ENCODE data around the gene PIP5K1C. TPM values are rescaled to one million over a fixed set of nuclear protein-coding genes. Genes with fewer than 3 reads are reported as not detected.
A peak's percentile ranks its signal among the peaks of the same experiment; 100 is the strongest.

PIP5K1C gene
- total and polyA plus RNA-seq, 8 donors = 20.2 to 42.2 (median 27.0) TPM

- H3K4me3 ChIP-seq = no peak overlapping the region
- H3K4me1 ChIP-seq = peaks cover 0 to 10% of the 10 kb centered on the region in 2 donors
- H3K27ac ChIP-seq = no peak overlapping the region
- DNase-seq (no peak), ATAC-seq (no peak)
- intact Hi-C loops (cut with DNase I) = no loop called here
- H3K36me3 ChIP-seq = peaks cover 0 to 16% of the 10 kb centered on the region in 2 donors
- TF ChIP-seq CTCF (IDR thresholded peaks at IDR 0.05) = no peak
- H3K9me3 ChIP-seq = peaks cover 0 to 9% of the 10 kb centered on the region in 2 donors
- H3K27me3 ChIP-seq = no peaks in the 10 kb centered on the region
These were observed 18.0 kb downstream of the PIP5K1C start for GRCh38 chr19:3682286-3682685.

- no peak overlapping the region for H3K4me3 ChIP-seq
- no peak for ATAC-seq
- DNase-seq = no peak
These were observed 19.3 kb downstream of the PIP5K1C start for GRCh38 chr19:3680939-3681338.

GRCh38 chr19:3679581-3679980, 20.7 kb downstream of the PIP5K1C start:
- DNase-seq = peak in 1 of 4 donors; percentile 53
- Histone ChIP-seq H3K4me1 (peaks cover 0 to 13% of the 10 kb centered on the region in 2 donors), H3K36me3 (peaks cover 0 to 12% of the 10 kb centered on the region in 2 donors), H3K27ac (no peak overlapping the region), H3K4me3 (no peak overlapping the region), H3K9me3 (peaks cover 0 to 5% of the 10 kb centered on the region in 2 donors), H3K27me3 (no peaks in the 10 kb centered on the region)
- intact Hi-C loops (cut with DNase I) = no loop called here
- no peak for ATAC-seq
- no peak for TF ChIP-seq CTCF (IDR thresholded peaks at IDR 0.05)

More at GRCh38 chr19:3680939-3681338, 19.3 kb downstream of the PIP5K1C start:
- Histone ChIP-seq H3K36me3 (peaks cover 0 to 16% of the 10 kb centered on the region in 2 donors), H3K9me3 (peaks cover 0 to 9% of the 10 kb centered on the region in 2 donors), H3K4me1 (peaks cover 0 to 13% of the 10 kb centered on the region in 2 donors), H3K27ac (no peak overlapping the region), H3K27me3 (no peaks in the 10 kb centered on the region)
- TF ChIP-seq CTCF (IDR thresholded peaks at IDR 0.05) = no peak
- intact Hi-C loops (cut with DNase I) = no loop called here

GRCh38 chr19:3679138-3679537, 21.1 kb downstream of the PIP5K1C start:
- intact Hi-C loops (cut with DNase I) = no loop called here
- no peak overlapping the region for H3K27ac ChIP-seq
- no peak for TF ChIP-seq CTCF (IDR thresholded peaks at IDR 0.05)
- H3K4me3 ChIP-seq = no peak overlapping the region
- no peaks in the 10 kb centered on the region for H3K27me3 ChIP-seq
- H3K9me3 ChIP-seq = peaks cover 0 to under 1% of the 10 kb centered on the region in 2 donors
- ATAC-seq (no peak), DNase-seq (peak in 1 of 4 donors; percentile 65)
- peaks cover 0 to 8% of the 10 kb centered on the region in 2 donors for H3K36me3 ChIP-seq
- H3K4me1 ChIP-seq = peaks cover 0 to 13% of the 10 kb centered on the region in 2 donors

- H3K27ac ChIP-seq = no peak overlapping the region
- H3K9me3 ChIP-seq = no peaks in the 10 kb centered on the region
- no peak overlapping the region for H3K4me3 ChIP-seq
- DNase-seq = no peak
- intact Hi-C loops (cut with DNase I) = no loop called here
- peaks cover 0 to 6% of the 10 kb centered on the region in 2 donors for H3K36me3 ChIP-seq
- no peak for ATAC-seq
- no peak for TF ChIP-seq CTCF (IDR thresholded peaks at IDR 0.05)
- peaks cover 0 to 9% of the 10 kb centered on the region in 2 donors for H3K4me1 ChIP-seq
- H3K27me3 ChIP-seq = no peaks in the 10 kb centered on the region
These were observed 22.1 kb downstream of the PIP5K1C start for GRCh38 chr19:3678188-3678587.
